SH-SY5Y (cell line): ENCODE results near the gene PARP11.

Source experiments
- GATA2 ChIP-seq: IDR thresholded peaks from 2 replicates; pipeline ENCODE4 v1.6.1; 2011; ENCODE audit warnings: mild to moderate bottlenecking, low read depth, low read length
- GATA3 ChIP-seq: IDR thresholded peaks from 2 replicates; pipeline ENCODE4 v1.6.1; 2011; ENCODE audit warnings: low read depth, mild to moderate bottlenecking, low read length, moderate library complexity

PARP11 gene

DNA sequence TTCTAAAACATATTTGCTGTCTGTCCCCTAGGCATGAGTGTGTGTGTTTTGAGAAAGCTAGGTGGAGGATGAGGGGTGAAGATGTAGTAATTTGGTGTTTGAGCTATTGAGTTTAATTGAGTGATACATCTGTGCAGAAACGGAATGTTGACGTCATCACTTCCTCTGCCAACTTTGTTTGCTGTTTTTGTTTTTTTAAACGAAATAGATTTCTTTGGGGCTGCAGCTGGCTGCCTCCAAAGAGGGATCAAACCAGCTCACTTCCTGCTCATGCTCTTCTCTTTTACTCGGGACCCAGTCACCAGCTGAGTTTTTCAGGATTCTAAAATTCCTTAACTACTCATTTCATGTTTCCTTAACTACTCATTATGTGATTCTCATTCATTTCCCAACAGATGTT, 100.8 kb downstream of the PARP11 start:
- no peak for TF ChIP-seq GATA3
- no peak for TF ChIP-seq GATA2

DNA sequence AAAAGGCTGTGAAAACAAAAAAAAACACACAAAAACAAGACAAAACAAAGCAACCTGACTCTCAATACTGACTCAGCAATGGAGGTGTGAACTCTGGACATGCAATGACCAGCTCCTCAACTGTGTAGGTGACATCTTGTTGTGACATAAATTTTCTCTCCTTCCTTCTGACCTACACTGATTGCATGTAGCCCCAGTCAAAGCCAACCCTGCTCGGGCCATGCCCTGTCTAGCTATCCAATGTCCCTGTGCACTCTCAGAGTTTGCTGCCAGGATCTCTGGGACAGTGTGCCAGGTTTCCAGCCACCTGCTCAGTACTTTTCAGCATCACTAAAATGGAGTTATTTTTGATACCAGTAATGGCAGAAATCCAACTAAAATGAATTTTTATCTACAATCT, 101.3 kb downstream of the PARP11 start:
- no peak for TF ChIP-seq GATA3
- no peak for TF ChIP-seq GATA2

DNA sequence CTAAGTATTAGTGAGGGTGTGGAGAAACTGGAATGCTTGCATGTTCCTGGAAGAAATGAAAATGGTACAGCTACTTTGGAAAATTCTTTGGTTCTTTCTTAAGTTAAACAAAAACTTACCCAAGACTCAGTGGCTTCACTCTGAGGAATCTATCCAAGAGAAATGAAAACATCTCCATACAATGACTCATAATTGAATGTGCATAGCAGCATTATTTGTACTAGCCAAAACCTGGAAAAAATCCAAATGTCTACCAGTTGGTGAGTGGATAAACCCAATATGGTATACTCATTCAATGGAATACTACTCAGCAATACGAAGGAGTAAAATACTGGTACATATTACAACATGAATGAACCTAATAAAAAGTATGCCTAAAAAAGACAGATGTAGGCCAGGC, 102.3 kb downstream of the PARP11 start:
- no peak for TF ChIP-seq GATA3
- no peak for TF ChIP-seq GATA2

DNA sequence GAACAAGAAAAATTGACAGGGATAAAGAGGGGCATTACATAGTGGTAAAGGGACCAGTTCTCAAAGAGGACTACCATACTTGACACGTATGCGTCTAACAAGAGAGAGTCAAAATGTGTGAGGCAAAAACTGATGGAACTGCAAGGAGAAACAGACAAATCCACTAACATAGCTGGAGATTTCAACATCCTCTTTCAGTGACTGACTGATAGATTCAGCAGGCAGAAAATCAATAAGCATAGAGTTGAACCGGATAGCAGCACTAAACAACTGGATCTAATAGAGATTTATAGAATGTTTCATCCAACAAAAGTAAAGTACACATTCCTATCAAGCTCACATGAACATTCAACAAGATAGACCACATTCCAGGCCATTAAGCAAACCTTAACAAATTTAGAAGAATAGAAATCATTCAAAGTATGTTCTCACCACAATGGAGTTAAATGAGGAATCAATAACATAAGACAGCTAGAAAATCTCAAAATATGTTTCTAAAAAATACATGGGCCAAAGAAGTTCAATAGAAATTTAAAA, 104.2 kb downstream of the PARP11 start:
- TF ChIP-seq GATA2 (no peak), GATA3 (no peak)

DNA sequence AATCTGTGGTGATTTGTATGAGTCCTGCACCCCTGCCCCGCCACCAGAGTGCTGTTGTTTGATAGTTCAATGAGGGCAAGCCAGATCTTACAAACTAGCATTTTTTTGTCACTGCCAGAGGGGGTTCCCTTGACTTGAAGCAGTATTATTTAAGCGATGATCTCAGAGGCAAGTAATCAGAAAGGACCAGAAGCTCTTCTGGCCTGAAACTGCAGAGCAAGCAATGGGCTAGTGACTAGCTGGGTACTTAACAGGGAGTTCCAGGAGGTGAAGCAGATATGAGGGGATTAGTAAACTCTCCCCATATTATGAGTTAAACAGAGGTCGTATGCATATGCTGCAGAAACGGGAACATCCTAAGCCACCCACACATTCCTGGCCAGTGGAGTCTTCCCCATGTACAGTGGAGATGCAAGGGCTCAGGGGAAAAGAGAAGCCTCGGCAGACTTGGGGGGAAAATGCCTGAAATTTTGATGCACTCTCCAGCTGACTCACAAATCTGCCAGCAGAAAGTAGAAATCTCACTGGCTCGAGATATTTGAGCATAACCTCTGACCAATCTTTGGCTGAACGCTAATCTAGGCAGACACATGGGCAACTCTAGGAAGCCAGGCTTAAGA, 112.0 kb downstream of the PARP11 start:
- no peak for TF ChIP-seq GATA2
- TF ChIP-seq GATA3, result no peak

DNA sequence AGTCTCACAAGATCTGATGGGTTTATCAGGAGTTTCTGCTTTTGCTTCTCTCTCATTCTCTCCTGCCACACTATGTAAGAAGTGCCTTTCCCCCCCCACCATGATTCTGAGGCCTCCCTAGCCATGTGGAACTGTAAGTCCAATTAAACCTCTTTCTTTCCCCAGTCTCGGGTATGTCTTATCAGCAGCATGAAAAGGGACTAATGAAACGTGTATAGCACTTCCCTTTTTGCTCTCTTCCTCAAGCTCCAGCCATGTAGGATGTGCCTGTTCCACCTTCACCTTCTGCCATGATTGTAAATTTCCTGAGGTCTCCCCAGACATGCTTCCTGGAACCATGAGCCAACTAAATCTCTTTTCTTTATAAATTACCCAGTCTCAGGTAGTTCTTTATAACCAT, 113.3 kb downstream of the PARP11 start:
- no peak for TF ChIP-seq GATA3
- TF ChIP-seq GATA2, result no peak
